M059J (cell line): Measurements from ENCODE around the gene TXNRD3. TPM values are rescaled to one million over a fixed set of nuclear protein-coding genes. Genes with fewer than 3 reads are reported as not detected.
"Not testable (repeated sequence)": the region's sequence is repeated elsewhere in the genome, so short reads cannot be mapped to it uniquely, and the experiment has no call there.

ENCODE experiments used
- DNase-seq: peaks from one replicate; pipeline ENCODE4 v3.0.0-alpha.2; 2012; ENCODE audit warnings: low read depth
- total RNA-seq: library from RNA; depleted of rRNA; stranded (reverse); fragments of >200 nt; shearing (Covaris generic); gene quantifications from 2 replicates; pipeline ENCODE4 v1.2.3, GENCODE V29; 2014

TXNRD3 gene
- total RNA-seq, 1 experiment from 2014 or later = 7.8 TPM

GRCh38 chr3:126595479-126595878 is 59.4 kb downstream of the TXNRD3 start:
- not testable (repeated sequence) for DNase-seq

GRCh38 chr3:126591515-126591914 is 63.4 kb downstream of the TXNRD3 start:
- not testable (repeated sequence) for DNase-seq

- DNase-seq = no peak
Observed at GRCh38 chr3:126582311-126582710, 72.6 kb downstream of the TXNRD3 start.

GRCh38 chr3:126581569-126581968 is 73.4 kb downstream of the TXNRD3 start:
- DNase-seq = no peak

GRCh38 chr3:126580746-126581145 is 74.2 kb downstream of the TXNRD3 start:
- no peak for DNase-seq

- DNase-seq = no peak
Observed at GRCh38 chr3:126578702-126579101, 76.2 kb downstream of the TXNRD3 start.

GRCh38 chr3:126577261-126577660 is 77.7 kb downstream of the TXNRD3 start:
- no peak for DNase-seq

GRCh38 chr3:126573492-126574117 is 81.3 kb downstream of the TXNRD3 start:
- DNase-seq = no peak

GRCh38 chr3:126571078-126571477 is 83.8 kb downstream of the TXNRD3 start:
- no peak for DNase-seq

- DNase-seq = no peak
Observed at GRCh38 chr3:126570103-126570541, 84.8 kb downstream of the TXNRD3 start.

- DNase-seq = no peak
Observed at GRCh38 chr3:126569390-126569975, 85.4 kb downstream of the TXNRD3 start.

GRCh38 chr3:126568776-126569342 is 86.1 kb downstream of the TXNRD3 start:
- DNase-seq = no peak

- DNase-seq = peak; percentile 39
Observed at GRCh38 chr3:126567696-126568438, 87.1 kb downstream of the TXNRD3 start.

GRCh38 chr3:126562737-126563276 is 92.1 kb downstream of the TXNRD3 start:
- no peak for DNase-seq

- DNase-seq = no peak
Observed at GRCh38 chr3:126558336-126559071, 96.4 kb downstream of the TXNRD3 start, which contains the start of gene C3orf22. TSS of gene C3orf22 (minus strand) at chr3:126558932. CDS start at chr3:126553390, 5,542 bp downstream.

- DNase-seq = peak; percentile 29
Observed at GRCh38 chr3:126557761-126558160, 97.2 kb downstream of the TXNRD3 start.

GRCh38 chr3:126557415-126557745 is 97.5 kb downstream of the TXNRD3 start:
- no peak for DNase-seq
